Activated CD4-positive, CD25-positive, alpha-beta regulatory T cell treated with anti-CD3 and anti-CD28 coated beads, Interleukin-2, amount 50 U/mL, for 24 hours (primary cell): ENCODE data around the gene CENPV.
"Not testable (repeated sequence)": the region's sequence is repeated elsewhere in the genome, so short reads cannot be mapped to it uniquely, and the experiment has no call there.

Experiments
- ATAC-seq, 2 donors: fragments of 150-1000 bp; cut with Tn5 transposase; one replicate each; pipeline ENCODE4 v1.10.0; 2021; ENCODE audit warnings: mild to moderate bottlenecking in 1 of 2, moderate library complexity in 1 of 2

The CENPV gene

DNA sequence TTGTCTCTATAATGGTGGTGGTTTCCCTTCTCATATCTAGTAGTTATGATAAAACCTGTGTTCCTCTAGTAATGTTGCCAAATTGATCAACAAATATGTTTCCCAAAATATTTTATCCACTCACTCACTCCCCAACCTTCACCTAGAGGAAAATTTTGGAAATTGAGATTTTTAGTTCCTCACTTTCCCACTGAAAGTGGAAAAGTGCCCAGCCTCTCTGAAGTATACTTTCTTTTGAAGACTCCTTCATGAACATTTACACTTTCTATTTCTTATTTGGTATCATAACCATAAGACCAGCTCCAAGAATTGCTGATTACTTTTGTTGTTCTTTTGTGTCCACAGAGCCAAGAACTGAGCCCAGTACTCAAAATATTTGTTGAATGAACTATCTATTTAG, 5.1 kb upstream of the CENPV start:
- no peak for ATAC-seq

DNA sequence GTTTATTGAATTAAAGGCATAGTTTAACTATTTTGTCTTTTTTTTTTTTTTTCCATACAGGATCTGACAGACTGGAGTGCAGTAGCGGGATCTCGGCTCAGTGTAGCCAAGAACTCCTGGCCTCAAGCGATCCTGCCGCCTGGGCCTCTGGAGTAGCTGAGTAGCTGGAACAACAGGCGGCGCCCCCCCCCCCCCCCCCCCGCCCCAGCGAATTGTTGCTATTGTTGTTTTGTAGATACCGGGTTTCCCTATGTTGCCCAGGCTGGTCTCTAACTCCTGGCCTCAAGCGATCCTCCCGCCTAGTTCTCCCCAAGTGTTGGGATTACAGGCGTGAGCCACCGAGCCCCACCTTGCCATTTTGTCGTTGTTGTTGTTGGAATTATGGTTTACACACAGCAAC, 1.3 kb upstream of the CENPV start:
- ATAC-seq = no peak

DNA sequence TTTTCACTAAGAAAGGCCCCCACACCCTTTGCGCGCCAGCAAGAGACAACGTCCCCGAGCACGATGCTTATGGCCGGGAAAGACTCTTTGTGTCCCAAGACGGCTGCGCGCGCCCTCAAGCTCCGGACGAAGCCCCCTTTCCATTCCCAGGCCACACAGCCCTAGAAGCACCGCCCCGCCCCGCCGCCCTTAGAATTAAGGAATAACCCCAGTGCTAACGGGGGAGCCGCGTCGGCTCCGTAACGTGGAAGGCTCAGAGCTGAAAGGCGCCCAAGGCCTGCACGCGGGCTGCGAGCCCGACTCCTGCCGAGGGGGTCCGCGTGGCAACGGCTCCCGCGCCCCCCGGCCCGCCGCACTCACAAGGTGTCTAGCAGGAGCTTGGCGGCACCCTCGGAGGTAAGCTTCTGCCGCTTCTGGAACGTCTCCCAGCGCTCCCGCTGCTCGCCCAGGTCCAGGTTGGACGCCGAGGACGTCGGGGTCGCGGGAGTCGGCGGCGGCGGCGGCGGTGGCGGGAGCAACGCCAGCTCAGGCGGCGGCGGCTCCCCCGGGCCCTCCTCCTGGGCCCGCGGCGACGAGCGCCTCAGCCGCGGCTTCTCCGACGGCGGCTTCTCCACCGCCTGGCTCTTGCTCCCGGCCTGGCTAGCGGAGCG, 477 bp downstream of the CENPV start:
- ATAC-seq = peak; percentile 59 to 67

DNA sequence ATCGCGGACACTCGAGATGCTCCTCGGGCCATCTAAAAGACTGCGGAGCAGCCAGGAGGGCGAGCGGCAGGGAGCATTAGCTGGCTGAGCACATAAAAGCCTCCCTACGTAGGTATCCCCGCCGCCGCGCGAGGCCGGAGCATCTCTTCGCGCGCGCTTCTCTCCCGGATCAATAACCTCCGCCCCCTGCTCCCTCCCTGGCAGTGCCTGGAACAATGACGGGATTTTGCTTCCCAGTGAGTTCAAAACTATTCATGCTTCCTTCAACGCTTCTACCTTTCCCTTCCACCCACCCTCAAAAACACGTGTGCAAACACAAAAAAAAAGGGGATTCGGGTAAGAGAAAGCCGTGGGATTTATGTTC, 984 bp downstream of the CENPV start:
- peak in 1 of 2 donors; percentile 19 for ATAC-seq

DNA sequence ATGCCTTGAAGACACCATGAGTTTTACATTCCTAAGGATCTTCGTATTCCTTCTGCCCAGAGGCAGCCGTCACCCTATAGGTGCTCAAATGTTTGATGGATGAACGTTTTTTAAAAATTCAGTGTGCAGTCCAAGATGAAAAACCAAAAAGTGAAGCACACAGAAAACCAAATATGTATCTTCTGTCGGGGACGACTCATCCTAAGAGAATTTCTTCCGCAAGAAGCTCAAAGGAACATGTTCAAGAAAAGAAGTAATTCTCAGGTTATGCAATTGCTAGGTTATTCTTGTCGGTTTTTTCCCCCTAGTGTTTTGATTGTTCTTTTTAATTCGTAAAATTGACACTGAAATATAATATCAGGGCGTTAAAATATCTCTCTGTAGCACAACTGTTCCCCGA, 1.4 kb downstream of the CENPV start:
- ATAC-seq = no peak

DNA sequence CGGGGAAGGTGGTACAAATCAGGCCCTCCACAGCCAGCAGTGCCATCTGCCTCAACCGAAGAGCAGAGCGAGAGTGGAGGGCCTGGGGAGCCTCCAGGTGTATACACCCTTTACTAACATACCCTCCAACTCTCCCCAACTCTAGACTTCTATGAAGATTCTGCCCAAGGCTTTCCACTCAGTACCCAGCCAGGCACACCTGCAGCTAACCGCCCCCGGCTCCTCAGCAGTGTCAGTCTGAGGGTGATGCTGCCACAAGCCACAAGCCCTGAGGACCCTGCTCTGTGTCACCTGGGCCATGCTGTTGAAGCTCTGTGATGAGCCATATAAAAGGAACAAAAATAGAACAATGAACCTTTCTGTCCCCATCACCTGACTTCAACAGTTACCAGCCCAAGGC, 3.8 kb downstream of the CENPV start:
- no peak for ATAC-seq

DNA sequence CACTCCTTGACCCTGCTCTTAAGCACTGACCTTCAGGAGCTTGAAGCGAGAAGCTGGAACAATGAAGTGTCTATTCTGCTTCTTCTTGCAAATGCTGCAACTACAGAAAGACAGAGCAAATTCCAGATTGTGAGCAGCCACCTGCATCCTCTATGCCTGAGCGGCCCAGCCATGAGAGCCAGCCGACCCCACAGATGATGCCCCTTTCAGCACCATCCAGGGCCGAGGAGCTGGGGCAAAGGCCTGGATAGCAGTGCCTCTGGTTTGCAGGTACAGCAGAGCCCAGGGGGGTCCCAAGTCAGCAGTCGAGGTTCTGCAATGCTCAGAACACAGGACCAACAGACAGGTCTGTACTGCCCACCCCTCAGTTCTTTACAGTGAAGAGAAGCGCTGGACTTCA, 4.7 kb downstream of the CENPV start:
- ATAC-seq = no peak

DNA sequence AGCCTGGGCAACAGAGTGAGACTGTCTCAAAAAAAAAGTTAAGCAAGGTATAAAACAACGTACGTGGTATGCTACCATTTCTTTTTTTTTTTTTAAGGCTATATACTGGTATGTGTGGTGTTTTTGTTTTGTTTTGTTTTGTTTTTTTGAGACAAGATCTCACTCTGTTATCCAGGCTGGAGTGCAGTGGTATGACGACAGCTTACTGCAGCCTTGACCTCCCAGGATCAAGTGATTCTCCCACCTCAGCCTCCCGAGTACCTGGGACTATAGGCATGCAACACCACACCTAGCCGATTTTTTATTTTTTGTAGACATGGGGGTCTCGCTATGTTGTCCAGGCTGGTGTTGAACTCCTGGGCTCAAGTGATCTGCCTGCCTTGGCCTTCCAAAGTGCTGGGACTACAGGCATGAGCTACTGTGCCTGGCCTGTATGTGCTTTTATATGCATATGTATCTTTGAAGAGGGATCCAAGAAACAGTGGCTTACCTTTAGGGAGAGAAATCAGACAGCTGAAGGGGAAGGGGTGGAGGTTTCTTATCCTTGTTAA, 6.5 kb downstream of the CENPV start:
- ATAC-seq = no peak

DNA sequence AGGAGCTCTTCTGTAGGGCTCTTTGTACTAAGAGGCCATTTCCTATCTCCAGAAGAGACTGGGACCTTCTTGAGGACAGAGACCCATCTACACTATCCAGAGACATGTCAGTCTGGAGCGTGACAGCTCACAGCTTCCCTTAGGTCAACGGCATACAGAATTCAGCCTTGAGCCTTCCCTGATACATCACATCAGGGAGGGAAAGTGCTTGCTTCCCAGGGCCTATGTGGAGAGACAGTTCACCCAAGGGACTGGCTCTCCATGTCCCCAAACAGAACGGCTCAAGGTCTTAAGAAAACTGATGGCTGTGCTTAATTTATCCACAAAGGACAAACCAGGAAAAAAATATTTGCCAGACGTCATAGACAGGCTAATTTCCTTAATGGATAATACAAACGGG, 7.7 kb downstream of the CENPV start:
- ATAC-seq = no peak

DNA sequence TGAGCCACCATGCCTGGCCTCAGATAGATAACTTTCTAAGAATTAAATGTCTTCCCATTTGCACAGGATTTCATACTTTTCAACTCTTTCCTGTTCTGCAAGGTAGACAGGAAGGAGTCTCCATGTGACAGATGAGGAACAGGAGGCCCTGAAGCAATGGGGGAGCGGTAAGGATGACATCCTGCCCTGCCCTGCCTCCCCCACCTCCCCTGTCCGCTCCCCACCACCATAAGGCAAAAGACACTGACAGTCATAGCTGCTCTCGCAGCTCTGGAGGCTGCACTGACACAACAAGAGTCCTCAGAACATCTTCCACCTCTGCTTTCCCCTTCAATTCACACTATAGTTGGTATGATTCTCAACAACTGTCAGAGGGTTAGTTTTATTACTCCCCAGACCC, 9.7 kb downstream of the CENPV start:
- no peak for ATAC-seq

DNA sequence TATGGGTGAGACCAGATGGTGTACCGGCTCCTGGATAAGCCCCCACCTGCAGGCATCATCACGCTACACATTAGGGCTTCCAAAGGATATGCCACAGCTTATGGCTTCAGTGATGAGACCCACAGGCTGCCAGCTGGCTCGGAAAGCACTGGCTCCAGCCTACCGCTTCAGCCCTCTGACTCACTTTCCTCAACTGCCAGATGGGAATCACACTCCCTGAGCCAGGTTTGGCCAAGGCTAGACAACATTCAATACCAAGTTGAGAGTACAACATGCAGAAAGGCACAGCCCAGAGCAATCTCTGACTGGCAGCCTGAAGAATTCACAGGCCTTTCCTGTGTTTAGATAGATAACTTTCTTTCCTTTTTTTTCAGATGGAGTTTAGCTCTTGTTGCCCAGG, 10.3 kb downstream of the CENPV start:
- no peak for ATAC-seq

DNA sequence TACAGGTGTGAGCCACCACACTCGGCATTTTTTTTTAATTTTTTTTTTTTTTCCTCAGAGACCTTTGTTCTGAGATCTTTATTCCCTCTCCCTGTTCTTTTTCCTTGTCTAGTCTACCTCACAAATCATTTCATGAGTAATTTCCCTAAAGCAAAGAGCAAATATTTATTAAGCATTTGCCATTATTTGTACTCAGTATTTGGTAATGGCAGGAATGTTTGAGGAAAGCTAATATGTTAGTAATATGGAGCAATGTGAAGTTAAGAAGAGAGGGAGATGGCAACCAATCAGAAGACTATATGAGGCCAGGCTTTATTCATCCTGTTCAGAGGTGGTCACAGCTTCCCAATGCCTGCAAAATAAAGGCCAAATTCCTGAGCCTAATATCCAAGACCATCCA, 13.3 kb downstream of the CENPV start:
- ATAC-seq = no peak

DNA sequence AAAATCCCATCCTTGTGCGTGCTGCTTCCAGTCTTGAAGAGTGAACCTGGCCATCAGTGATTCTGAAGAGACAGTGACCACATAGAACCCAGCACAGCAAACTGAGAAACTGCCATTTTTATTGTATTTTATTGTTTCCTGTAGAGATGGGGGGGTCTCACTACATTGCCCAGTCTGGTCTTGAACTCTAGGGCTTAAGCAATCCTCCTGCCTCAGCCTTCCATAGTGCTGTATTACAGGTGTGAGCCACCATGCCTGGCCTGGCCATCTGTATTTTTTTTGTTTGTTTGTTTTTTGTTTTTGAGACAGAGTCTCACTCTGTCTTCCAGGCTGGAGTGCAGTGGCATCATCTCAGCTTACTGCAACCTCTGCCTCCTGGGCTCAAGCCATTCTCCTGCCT, 13.9 kb downstream of the CENPV start:
- ATAC-seq = no peak

DNA sequence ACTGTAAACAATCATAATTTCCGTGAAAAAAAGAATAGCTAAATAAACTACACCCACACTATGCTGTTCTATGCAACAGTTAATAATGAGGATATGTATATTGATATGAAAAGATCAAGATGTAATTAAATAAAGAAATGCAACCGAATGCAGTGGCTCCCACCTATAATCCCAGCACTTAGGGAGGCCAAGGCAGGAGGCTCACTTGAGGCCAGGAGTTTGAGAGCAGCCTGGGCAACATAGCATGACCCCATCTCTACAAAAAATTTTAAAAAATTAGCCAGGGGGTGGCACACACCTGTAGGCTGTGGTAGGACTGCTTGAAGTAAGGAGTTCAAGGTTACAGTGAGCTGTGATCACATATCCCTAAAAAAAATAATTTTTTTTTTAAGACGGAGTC, 14.9 kb downstream of the CENPV start:
- ATAC-seq = no peak

DNA sequence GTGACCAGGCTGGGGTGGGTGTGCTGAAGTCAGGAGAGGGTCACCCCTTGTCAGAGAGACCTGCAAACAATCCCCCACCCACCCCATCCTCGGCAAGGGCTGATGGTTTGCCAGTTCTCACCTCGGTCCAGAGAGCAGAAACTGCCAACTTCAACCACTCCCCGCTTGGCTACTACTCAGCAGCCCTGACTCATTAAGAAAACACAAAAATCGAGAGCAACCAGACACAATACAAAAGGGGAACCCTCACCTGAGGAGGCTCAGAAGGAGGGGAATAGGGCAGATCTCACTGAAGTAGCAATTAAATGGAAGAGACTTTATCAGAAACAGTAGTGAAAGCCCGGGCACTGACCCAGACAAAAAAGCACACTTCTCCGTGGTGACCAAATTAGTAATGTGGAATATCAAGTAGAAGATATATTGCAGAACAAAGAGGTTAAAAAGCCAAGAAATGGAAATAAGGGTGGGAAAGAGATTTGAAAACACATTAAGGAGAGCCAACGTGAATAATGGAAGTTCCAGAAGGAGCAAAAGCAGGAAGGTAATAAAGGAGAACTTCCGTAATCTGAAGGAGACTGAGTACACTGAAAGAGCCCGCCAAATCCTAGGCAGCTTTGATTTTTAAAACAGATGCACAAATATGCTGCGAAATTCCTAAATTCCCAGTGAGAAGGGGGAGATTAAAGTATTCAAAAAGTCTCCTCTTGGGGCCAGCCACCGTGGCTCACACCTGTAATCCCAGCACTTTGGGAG, 23.6 kb downstream of the CENPV start:
- no peak for ATAC-seq

DNA sequence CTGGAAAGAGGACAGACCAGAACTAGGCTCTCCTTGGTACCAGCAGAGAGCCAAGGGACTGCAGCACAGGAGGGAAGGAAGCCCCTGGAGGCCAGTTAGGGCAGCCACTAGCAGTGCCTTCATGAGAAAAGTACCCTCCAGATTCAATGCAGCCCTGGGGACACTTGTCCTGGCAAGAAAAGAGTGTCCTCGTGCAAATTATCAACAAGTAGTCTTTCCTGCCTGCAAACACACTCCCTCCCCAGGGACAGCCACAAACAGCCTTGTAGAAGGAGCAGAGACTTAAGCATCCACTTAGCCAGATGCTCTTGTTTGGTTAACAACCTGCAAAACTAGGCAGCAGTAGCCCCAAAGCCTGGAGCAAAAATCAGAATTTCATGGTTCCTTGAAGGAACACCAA, 24.3 kb downstream of the CENPV start:
- no peak for ATAC-seq

DNA sequence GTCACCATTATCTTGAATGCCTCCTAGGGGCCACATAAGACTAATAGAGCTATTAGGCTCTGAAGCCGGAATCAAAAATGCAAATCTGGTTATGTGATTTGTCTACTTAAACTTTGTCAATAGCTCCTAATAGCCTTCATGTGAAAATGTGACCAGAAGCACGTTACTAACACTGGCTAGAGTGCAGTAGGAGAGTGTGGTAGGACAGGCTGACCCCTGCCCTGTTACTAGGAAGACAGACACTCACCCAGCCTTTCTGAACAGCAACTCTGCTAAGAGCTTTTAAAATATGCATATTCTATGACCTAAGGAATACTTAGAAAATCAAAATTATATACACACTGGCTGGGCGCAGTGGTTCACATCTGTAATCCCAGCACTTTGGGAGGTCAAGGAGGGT, 26.3 kb downstream of the CENPV start:
- ATAC-seq = no peak

DNA sequence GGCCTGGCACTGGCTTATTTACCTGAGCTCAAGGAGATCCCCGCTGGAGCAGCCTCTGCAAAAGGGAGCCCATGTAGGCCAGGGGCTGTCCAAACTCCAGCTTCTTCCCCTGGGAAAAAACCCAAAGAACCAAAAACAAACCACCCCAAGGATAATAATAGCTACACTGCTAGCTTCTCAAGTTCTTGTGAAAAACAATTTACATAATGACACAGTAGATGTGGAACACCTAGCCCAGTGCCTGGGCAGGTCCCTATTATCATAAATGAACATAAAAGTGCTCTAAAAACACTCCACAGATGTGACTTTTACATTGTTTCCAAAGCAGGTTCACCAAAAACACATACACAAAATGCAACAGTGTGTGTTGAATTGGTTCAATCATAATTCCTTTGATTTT, 27.3 kb downstream of the CENPV start:
- no peak for ATAC-seq

DNA sequence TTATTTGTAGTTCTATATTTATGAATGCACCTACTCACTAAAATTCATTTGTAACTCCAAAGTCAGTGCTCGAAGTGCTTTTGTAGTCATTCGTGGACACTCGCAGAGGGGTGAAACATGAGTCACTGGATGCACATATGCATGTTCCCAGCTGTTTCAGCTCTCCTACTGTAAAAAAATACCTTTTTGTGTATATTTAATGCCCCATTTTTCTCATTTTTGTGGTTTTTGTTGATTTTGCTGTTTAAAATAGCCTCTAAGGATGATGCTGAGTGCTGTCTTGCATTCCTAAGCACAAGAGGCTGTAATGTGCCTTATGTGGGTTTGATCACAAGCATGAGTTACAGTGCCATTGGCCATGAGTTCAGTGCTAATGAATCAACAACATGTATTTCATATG, 30.6 kb downstream of the CENPV start:
- ATAC-seq = no peak

DNA sequence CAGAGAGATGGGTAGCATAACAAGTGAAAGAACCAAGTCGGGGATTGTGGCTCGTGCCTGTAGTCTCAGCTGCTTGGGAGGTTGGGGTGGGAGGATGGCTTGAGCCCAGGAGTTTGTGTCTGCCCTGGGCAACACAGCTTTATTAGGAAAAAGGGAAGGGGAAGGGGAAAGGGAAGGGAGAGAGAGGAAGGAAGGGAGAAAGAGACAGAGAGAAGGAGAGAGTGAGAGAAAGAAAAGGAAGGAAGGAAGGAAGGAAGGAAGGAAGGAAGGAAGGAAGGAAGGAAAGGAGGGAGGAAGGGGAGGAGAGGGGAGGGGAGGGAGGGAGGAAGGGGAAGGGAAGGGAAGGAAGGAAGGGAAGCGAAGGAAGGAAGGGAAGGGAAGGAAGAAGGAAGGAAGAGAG, 33.3 kb downstream of the CENPV start:
- ATAC-seq = no peak

DNA sequence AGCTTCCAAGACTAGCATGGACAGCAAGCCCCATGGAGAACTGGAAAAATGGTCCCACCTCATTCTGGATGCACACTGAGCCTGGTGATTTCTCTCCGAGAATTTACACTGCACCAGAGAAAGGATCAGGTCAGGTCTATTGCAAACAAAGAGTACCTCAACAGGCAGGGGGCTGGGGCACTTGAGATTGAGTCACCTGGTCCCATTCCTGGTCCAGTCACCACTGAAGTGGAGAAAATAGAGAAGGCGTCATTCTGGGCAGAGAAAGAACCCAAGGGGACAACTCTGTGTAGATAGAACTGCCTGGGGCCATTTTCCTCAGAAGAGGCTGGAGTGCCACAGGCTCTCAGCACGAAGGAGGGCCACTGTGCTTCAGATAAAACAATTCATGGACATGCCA, 38.4 kb downstream of the CENPV start:
- ATAC-seq = no peak

DNA sequence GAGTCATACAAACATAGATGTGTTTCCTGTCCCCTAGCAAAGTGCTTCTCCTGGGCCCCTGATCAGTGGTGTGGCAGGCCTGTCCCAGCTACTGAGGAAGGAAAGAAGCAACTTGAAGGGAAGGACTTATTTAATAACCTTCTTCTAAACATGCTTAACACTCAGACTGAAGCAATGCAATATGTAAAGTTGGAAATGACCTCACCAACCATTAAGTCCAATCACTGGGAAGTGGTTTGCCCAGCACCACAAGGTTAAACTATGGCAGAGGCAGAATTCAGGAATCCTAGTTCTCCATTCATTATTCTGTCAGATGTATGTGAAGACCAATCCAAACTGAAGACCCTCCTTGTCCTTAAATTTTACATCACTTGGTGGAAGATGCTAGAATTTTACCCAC, 39.1 kb downstream of the CENPV start:
- no peak for ATAC-seq

DNA sequence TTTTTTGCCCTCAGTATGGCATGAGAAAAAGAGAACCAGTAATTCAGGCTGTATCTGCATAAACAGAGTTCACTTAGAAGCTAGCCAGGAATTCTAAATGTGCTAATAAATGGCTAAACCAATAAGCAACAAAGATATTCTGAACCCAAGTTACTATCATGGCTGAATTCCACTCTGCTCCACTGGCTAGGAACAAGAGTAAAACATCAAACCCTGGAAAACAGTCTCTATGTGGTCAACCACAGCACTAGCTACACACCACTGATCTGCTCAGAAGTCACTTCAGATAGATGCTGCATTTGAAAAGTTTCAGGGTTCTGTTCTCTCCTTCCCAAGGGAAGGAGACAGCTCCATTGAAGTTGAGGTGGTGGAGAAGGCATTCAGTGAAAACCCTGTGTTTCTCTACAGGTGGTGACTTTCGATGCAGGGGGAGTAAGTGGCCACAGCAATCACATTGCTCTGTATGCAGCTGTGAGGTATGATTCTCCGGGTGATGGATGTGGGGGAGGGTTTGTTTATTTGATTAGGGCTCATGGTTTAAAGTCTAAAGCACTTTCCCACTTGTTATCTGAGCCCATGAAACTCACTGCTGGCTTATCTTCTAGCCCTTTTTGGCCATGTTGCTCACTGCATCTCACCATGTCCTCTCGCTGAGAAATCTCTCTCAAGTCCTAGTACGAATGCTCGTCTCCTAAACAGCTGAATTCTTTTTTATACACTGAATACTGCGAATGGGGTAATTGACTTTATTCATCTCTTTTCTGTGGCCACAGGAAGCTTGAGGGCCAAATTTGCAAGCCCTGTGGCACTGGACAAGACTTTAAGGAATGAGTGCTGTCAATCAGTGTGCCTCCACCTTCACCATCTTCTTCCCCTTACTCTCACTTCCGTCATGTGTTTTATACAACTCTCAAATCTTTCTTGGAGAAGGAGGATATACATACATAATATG, 39.9 kb downstream of the CENPV start:
- no peak for ATAC-seq

DNA sequence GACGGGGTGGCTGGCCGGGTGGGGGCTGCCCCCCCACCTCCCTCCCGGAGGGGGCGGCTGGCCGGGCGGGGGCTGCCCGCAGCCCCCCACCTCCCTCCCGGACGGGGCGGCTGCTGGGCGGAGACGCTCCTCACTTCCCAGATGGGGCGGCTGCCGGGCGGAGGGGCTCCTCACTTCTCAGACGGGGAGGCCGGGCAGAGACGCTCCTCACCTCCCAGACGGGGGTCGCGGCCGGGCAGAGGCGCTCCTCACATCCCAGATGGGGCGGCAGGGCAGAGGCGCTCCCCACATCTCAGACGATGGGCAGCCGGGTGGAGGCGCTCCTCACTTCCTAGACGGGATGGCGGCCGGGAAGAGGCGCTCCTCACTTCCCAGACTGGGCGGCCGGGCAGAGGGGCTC, 41.2 kb downstream of the CENPV start:
- ATAC-seq = not testable (repeated sequence)
